ENCODE measurements around the gene REV3L.

The REV3L gene

GRCh38 chr6:111377558-111378120 is 105.4 kb downstream of the REV3L start:
- no peak for TF ChIP-seq CTCF (IDR thresholded peaks at IDR 0.05; ENCODE audit: low read depth, low read length, missing control alignments)
- no peak overlapping the region for H3K4me3 ChIP-seq (replicated peaks; ENCODE audit: low read depth, low read length)
- no peak for DNase-seq (ENCODE audit: extremely low read depth, low read depth)

- no peak for TF ChIP-seq CTCF (IDR thresholded peaks at IDR 0.05; ENCODE audit: low read depth, low read length, missing control alignments)
- DNase-seq (ENCODE audit: extremely low read depth, low read depth): no peak
- H3K4me3 ChIP-seq (replicated peaks; ENCODE audit: low read depth, low read length): no peak overlapping the region
These were observed 115.5 kb downstream of the REV3L start for GRCh38 chr6:111367393-111368088.

- no peak overlapping the region for H3K4me3 ChIP-seq (replicated peaks; ENCODE audit: low read depth, low read length)
- TF ChIP-seq CTCF (IDR thresholded peaks at IDR 0.05; ENCODE audit: low read depth, low read length, missing control alignments): peak; percentile 23
- peak; percentile 2 for DNase-seq (ENCODE audit: extremely low read depth, low read depth)
These were observed 121.4 kb downstream of the REV3L start for GRCh38 chr6:111361648-111362047.

GRCh38 chr6:111358454-111358853 is 124.6 kb downstream of the REV3L start:
- no peak for DNase-seq (ENCODE audit: extremely low read depth, low read depth)
- TF ChIP-seq CTCF (IDR thresholded peaks at IDR 0.05; ENCODE audit: low read depth, low read length, missing control alignments): no peak
- no peak overlapping the region for H3K4me3 ChIP-seq (replicated peaks; ENCODE audit: low read depth, low read length)

GRCh38 chr6:111357705-111358104 is 125.3 kb downstream of the REV3L start:
- no peak for DNase-seq (ENCODE audit: extremely low read depth, low read depth)
- no peak overlapping the region for H3K4me3 ChIP-seq (replicated peaks; ENCODE audit: low read depth, low read length)
- TF ChIP-seq CTCF (IDR thresholded peaks at IDR 0.05; ENCODE audit: low read depth, low read length, missing control alignments): no peak

- TF ChIP-seq CTCF (IDR thresholded peaks at IDR 0.05; ENCODE audit: low read depth, low read length, missing control alignments): no peak
- no peak overlapping the region for H3K4me3 ChIP-seq (replicated peaks; ENCODE audit: low read depth, low read length)
- no peak for DNase-seq (ENCODE audit: extremely low read depth, low read depth)
These were observed 126.5 kb downstream of the REV3L start for GRCh38 chr6:111356551-111356950.

Data from HFF-Myc (cell line).